ENCODE results near the gene CCL18.
"Not testable (repeated sequence)": the region's sequence is repeated elsewhere in the genome, so short reads cannot be mapped to it uniquely, and the experiment has no call there.

Gene CCL18, protein sequence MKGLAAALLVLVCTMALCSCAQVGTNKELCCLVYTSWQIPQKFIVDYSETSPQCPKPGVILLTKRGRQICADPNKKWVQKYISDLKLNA

DNA sequence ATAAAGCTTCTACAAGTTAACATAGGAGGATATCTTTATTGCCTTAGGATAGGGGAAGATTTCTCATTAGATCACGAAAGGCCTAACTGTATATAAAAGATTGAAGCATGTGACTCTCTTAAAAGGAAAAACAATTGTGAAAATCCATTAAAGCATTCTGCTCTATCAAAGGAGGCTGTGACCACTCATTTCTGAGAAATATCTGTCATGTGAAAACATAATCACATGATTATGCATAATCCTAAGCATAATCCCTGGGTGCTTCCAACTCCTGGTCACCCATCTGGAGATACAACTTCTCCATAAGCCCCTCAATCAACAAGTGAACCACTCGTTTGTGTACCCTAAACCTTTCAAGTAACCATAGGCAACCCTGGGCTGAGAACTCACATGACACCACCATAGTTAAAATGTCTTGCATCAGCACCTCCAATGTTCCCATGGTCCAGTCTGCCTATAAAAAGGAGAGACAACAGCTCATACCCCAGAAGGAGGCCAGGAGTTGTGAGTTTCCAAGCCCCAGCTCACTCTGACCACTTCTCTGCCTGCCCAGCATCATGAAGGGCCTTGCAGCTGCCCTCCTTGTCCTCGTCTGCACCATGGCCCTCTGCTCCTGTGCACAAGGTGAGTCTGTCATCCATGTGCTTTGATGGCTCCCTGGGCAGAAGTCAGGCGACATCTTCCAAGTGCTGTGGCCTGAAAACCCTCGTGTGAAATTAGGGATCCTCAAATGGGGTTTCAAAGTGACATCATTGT is at the start of gene CCL18:
Gene CCL18, plus strand, starts transcription at position 487 of the 756 bp plus-strand sequence. Its CDS starts 71 bp downstream, at position 558.
- DNase-seq, result no peak

- DNase-seq, result no peak
These were observed 49.1 kb upstream of the CCL18 start for GRCh38 chr17:36014946-36015345.

DNA sequence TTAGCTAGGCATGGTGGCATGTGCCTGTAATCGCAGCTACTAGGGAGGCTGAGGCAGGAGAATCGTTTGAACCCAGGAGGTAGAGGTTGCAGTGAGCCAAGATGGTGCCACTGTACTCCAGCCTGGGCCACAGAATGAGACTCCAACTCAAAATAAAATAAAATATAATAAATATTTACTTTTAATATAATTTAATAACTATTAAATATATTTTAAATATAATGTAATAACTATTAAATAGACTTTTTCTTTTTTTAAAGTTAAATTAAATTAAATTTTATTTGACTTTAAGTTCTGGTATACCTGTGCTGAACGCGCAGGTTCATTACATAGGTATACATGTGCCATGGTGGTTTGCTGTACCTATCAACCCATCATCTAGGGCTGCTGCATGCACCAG is 48.2 kb upstream of the CCL18 start:
- DNase-seq, result not testable (repeated sequence)

- DNase-seq, result no peak
These were observed 47.5 kb upstream of the CCL18 start for GRCh38 chr17:36016555-36016954.

DNA sequence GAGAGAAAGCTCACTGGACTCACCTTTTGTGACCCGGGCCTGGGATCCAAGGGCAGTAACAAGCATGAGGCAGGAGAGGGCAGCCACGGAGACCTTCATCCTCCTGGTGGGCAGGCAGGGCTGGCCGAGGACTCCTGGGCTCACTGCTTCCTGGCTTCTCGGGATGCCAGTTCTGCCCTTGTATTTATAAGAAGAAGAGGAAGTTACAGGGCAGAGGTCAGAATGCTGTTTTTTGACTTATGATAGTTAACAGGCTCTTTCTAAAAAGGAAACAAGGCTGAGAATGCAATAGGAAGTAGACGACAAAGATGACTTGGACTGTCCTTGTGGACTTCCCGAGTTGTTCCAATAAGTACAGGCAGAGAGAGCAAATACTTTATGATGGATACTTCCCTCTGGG is 46.3 kb upstream of the CCL18 start, which contains the start of gene CCL23:
Gene CCL23, minus strand, starts transcription at position 174 of the 400 bp plus-strand sequence. Its CDS starts 75 bp downstream, at position 99.
- no peak for DNase-seq

DNA sequence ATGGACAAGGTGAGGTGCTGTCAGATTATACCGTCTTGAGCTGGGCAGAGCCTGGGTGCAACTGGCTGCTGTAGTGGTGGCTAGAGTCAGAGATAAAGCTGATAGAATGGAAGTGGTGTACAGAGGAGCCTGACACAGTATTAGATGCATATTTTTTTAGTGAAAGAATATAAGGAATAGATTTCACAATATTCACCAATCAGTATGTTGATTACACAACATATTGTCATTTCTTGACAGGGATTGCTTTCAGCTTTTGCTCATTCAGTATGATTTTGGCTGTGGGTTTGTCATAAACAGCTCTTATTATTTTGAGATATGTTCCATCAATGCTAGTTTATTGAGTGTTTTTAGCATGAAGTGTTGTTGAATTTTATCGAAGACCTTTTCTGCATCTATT is 44.6 kb upstream of the CCL18 start:
- no peak for DNase-seq

- DNase-seq, result no peak
These were observed 39.8 kb upstream of the CCL18 start for GRCh38 chr17:36024106-36024869.

DNA sequence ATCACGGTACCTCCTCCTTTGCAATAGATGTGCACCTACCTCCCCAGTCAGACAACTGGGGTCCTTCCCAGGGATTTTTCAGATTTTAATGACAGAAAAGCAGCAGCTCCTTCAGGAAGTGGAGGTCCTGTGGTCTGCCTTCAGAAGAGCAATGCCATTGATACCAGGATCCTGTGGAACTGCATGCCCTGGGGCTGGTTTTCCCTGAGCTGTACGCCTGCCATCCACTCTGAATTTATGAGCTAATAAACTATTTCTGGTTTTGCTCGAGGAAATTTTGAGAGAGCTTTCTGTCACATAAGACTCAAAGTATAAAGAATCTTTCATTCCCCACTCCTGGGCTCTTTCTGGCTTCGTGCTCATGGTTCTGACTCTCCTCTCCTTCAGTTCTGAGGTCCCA is 36.3 kb upstream of the CCL18 start:
- no peak for DNase-seq

GRCh38 chr17:36030956-36031355 is 33.1 kb upstream of the CCL18 start:
- no peak for DNase-seq

GRCh38 chr17:36034127-36034526 is 29.9 kb upstream of the CCL18 start:
- DNase-seq, result no peak

GRCh38 chr17:36036235-36036634 is 27.8 kb upstream of the CCL18 start:
- no peak for DNase-seq

- DNase-seq, result no peak
These were observed 16.0 kb upstream of the CCL18 start for GRCh38 chr17:36048066-36048465.

DNA sequence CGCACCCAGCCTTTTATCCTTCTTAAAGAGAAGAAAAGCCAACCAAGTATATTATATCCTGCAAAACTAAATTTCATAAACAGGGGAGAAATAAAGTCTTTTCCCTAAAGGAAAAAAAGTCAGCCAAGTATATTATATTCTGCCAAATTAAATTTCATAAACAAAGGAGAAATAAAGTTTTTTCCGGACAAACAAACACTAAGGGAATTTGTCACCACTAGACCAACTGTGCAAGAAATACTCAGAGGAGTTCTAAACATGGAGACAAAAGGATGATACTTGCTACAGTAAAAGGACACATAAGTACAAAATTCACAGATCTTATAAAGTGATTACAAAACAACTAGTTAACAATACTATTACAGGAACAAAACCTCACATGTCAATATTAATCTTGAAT is 14.4 kb upstream of the CCL18 start:
- no peak for DNase-seq

DNA sequence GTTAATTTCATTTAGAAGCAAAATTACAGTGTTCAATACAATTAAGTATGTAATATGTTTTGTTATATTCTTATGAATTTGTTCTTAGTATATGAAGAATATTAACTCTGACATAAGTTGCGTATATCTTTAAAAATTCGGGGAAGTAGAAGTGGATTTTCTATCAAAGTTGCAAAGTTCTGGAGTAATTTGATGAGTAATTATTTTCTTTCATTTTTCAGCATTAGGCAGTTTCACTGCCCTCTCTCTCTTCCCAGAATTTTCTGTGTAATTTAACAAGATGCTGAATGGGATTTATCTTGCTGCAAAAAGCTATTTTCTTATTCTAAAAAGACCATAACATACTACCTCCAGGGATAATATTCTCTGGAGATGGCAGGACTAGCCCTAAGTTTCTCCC is 8.9 kb upstream of the CCL18 start:
- DNase-seq, result no peak

GRCh38 chr17:36055921-36056520 is 8.1 kb upstream of the CCL18 start:
- DNase-seq, result no peak

DNA sequence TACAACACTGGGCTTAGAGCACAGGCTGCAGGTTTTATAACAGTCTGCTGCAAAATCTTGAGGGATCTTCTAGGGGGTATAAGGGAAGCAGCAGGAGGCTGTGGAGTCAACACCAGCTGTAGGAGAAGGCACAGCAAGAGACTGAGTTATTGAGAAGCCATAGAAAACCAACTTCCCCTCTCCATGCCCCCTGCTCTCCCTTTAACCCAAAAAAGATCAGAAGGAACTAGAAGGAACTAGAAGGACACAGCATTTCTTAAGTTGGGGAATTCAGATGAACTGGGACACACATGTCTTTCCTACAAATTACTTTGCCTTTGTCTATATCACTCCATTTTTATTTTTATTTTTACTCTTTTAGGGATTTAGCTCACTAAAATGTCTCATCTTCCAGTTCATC is 6.2 kb upstream of the CCL18 start:
- no peak for DNase-seq

GRCh38 chr17:36059406-36059805 is 4.7 kb upstream of the CCL18 start:
- no peak for DNase-seq

DNA sequence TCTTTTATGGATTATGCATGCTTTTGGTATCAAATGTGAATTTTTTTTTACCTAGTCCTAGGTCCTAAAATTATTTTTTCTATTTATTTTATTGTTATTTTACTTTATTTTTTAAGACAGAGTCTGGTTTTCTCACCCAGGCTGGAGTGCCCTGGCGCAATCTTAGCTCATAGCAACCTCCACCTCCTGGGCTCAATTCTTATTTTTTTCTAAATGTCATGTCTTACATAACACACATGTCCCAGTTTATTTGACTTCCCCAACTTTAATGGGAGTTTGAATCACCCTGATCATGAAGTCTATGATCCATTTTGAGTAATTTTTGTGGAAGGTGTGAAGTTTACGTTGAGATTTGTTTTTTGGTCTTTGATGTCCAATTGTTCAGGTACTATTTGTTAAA is 3.3 kb upstream of the CCL18 start:
- DNase-seq, result no peak

- DNase-seq, result no peak
These were observed 2.4 kb downstream of the CCL18 start for GRCh38 chr17:36066365-36066985.

GRCh38 chr17:36068524-36068923 is 4.5 kb downstream of the CCL18 start:
- no peak for DNase-seq

DNA sequence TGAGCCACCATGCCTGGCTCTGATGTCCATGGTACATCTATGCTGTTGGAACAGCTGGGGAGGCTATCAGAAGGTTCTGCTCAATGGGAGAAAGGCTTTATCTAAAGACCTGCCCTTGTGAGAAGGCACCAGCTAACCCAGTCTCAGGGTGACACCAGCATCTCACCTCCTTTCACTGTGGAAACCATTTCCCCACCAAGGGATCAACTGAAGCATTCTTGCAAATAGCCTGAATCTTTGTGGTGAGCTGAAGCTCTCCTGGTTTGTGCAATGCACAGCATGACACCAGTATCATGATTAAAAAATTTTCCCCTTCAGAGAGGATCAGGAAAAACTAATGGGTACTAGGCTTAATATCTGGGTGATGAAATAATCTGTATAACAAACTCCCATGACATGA is 5.1 kb downstream of the CCL18 start:
- DNase-seq, result no peak

DNA sequence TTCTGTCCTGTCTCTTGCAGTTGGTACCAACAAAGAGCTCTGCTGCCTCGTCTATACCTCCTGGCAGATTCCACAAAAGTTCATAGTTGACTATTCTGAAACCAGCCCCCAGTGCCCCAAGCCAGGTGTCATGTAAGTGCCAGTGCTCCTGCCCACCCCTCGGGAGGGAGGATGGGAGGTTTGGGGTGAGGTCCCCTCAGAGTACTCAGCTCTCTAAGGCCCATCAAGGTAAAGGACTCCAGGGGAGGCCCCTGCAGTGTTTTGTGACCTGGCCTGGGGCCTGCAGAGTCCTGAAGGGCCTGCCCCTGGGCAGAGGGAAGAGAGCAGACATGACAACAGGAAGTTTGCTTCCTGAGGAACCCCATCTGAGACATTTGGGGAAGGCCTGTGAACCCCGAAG is 6.4 kb downstream of the CCL18 start:
- no peak for DNase-seq

DNA sequence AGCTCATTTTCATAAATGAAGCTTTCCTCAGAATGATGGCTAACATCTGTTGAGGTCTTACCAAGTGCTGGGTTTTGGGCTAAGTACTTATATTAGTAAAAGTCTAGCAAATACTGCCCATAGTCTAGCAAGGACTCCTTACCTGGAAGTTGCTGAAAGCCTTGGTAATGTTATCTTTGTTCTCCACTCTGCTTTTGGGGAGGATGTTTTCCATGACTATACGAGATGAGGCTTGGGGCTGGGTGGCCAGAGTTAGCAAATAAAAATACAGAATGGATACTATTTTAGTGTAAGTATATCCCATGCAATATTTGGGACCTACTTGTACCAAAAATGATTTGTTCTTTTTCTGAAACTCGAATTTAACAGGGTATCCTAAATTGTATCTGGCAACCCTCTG is 7.7 kb downstream of the CCL18 start:
- DNase-seq, result no peak

Measured in NCI-H1048 (cell line).